ENCODE data around the gene PRKD2. TPM values are rescaled to one million over a fixed set of nuclear protein-coding genes. Genes with fewer than 3 reads are reported as not detected.

Gene PRKD2
- total RNA-seq, 1 donor from 2014 or later = 43.2 TPM

- DNase-seq (ENCODE audit: low spot score) = no peak
Measured at GRCh38 chr19:46742926-46743480, 26.1 kb upstream of the PRKD2 start.

GRCh38 chr19:46741447-46741846, 24.5 kb upstream of the PRKD2 start:
- DNase-seq (ENCODE audit: low spot score) = no peak

- DNase-seq (ENCODE audit: low spot score) = no peak
Measured at GRCh38 chr19:46739290-46739771, 22.4 kb upstream of the PRKD2 start.

- no peak for DNase-seq (ENCODE audit: low spot score)
Measured at GRCh38 chr19:46737761-46738171, 20.9 kb upstream of the PRKD2 start.

GRCh38 chr19:46737298-46737654, 20.4 kb upstream of the PRKD2 start:
- DNase-seq (ENCODE audit: low spot score) = no peak

GRCh38 chr19:46736531-46737297, 19.8 kb upstream of the PRKD2 start:
- DNase-seq (ENCODE audit: low spot score) = no peak

- no peak for DNase-seq (ENCODE audit: low spot score)
Measured at GRCh38 chr19:46733690-46734292, 16.9 kb upstream of the PRKD2 start.

- DNase-seq (ENCODE audit: low spot score) = no peak
Measured at GRCh38 chr19:46732966-46733689, 16.2 kb upstream of the PRKD2 start.

- no peak for DNase-seq (ENCODE audit: low spot score)
Measured at GRCh38 chr19:46732172-46732938, 15.4 kb upstream of the PRKD2 start.

- no peak for DNase-seq (ENCODE audit: low spot score)
Measured at GRCh38 chr19:46731584-46731983, 14.7 kb upstream of the PRKD2 start.

GRCh38 chr19:46731007-46731501, 14.1 kb upstream of the PRKD2 start:
- DNase-seq (ENCODE audit: low spot score) = no peak

GRCh38 chr19:46730595-46730994, 13.7 kb upstream of the PRKD2 start:
- no peak for DNase-seq (ENCODE audit: low spot score)

GRCh38 chr19:46730187-46730586, 13.3 kb upstream of the PRKD2 start:
- no peak for DNase-seq (ENCODE audit: low spot score)

GRCh38 chr19:46729696-46730095, 12.8 kb upstream of the PRKD2 start:
- no peak for DNase-seq (ENCODE audit: low spot score)

GRCh38 chr19:46728693-46729339, 11.9 kb upstream of the PRKD2 start:
- DNase-seq (ENCODE audit: low spot score) = no peak

GRCh38 chr19:46728208-46728607, 11.3 kb upstream of the PRKD2 start:
- no peak for DNase-seq (ENCODE audit: low spot score)

- DNase-seq (ENCODE audit: low spot score) = no peak
Measured at GRCh38 chr19:46727757-46728156, 10.8 kb upstream of the PRKD2 start.

- no peak for DNase-seq (ENCODE audit: low spot score)
Measured at GRCh38 chr19:46726971-46727501, 10.1 kb upstream of the PRKD2 start.

GRCh38 chr19:46726551-46726950, 9.6 kb upstream of the PRKD2 start:
- DNase-seq (ENCODE audit: low spot score) = no peak

GRCh38 chr19:46725859-46726393, 9.0 kb upstream of the PRKD2 start:
- DNase-seq (ENCODE audit: low spot score) = no peak

Data from mesenteric fat pad (tissue), 1 donor.